Uterus (tissue), 4 donors: ENCODE measurements around the gene SRBD1. TPM values are rescaled to one million over a fixed set of nuclear protein-coding genes. Genes with fewer than 3 reads are reported as not detected.
A peak's percentile ranks its signal among the peaks of the same experiment; 100 is the strongest.

Experiments used
- DNase-seq, 2 donors: peaks; one replicate each; pipeline ENCODE4 v3.0.0-alpha.2; 2019 to 2020
- H3K27ac ChIP-seq, 2 donors: fragments of 200-600 bp; sonication (generic); 1 replicate in 1 of 2; 2 replicates in 1 of 2; pipeline ENCODE4 v1.5.1; 2016 to 2018
- H3K27me3 ChIP-seq, 2 donors: fragments of 200-600 bp; sonication (generic); one replicate each; pipeline ENCODE4 v1.5.1; 2018 to 2019; ENCODE audit warnings: control low read depth in 1 of 2
- H3K36me3 ChIP-seq, 2 donors: fragments of 200-600 bp; sonication (generic); one replicate each; pipeline ENCODE4 v1.5.1; 2019; ENCODE audit warnings: control low read depth in 1 of 2
- H3K4me1 ChIP-seq, 2 donors: fragments of 200-600 bp; sonication (generic); one replicate each; pipeline ENCODE4 v1.5.1; 2018 to 2019; ENCODE audit warnings: control low read depth in 1 of 2
- H3K4me3 ChIP-seq, 2 donors: fragments of 200-600 bp; sonication (generic); 1 replicate in 1 of 2; 2 replicates in 1 of 2; pipeline ENCODE4 v1.5.1; 2018 to 2019; ENCODE audit warnings: mild to moderate bottlenecking in 1 of 2
- H3K9me3 ChIP-seq, 2 donors: fragments of 200-600 bp; sonication (generic); one replicate each; pipeline ENCODE4 v1.5.1; 2019; ENCODE audit warnings: control low read depth in 1 of 2
- POLR2A ChIP-seq, 2 donors: fragments of 450-650 bp; IDR thresholded peaks; one replicate each; pipeline ENCODE4 v1.6.1; 2016; ENCODE audit warnings: antibody characterized with exemption in 2 of 2, mild to moderate bottlenecking in 1 of 2, moderate library complexity in 1 of 2
- intact Hi-C: fragments of 100-400 bp; cut with DNase I; formaldehyde crosslinking; loops from one replicate; pipeline ENCODE4 v1.15.1; 2023; ENCODE audit warnings: low total_unique reads
- total RNA-seq, 4 donors: library from RNA; depleted of rRNA in 3 of 4; stranded (reverse); fragments of >200 nt in 3 of 4; gene quantifications; one replicate each; pipeline versions ENCODE4 v1.1.0 to v1.2.4, GENCODE V29; 2014 to 2023
- TF ChIP-seq, protein P1 (sequence below), 4 experiments: fragments of 200-600 bp in 2 of 4; fragments of 450-650 bp in 2 of 4; sonication (generic) in 2 of 4; IDR thresholded peaks; one replicate each; pipeline ENCODE4 v1.5.1; 2016 to 2019; ENCODE audit warnings: antibody characterized with exemption in 4 of 4, mild to moderate bottlenecking in 2 of 4, moderate library complexity in 1 of 4
- donor health status: DM: yes; HTN: yes; CAD: no.

Gene SRBD1
- total RNA-seq, 4 donors from 2014 or later = 13.1 to 65.8 (median 34.0) TPM

DNA sequence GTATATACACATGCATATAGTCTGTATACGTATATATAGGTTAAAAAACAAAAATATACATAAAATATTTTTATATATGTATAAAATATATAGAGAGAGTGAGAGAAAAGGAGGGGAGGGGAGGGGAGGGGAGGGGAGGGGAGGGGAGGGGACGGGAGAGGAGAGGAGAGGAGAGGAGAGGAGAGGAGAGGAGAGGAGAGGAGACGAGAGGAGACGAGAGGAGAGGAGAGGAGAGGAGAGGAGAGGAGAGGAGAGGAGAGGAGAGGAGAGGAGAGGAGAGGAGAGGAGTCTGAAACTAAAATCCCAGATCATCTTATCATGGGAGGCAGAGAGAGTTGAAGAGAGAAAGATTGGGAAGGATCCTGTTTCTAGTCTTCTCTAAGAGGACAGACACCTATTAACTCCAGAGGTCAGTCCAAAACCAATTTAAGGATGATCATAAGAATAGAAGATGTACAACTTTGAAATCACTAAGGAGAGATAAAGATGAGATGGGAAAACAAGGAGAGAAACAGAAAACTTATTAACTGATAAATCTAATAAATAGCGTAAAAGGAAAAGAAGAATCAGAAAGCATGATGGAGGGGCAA lies 195.4 kb downstream of the SRBD1 start:
- Histone ChIP-seq H3K9me3 (no peaks in the 10 kb centered on the region), H3K27me3 (no peaks in the 10 kb centered on the region), H3K4me1 (peaks cover 0 to 11% of the 10 kb centered on the region in 2 donors), H3K4me3 (no peak overlapping the region), H3K27ac (no peak overlapping the region), H3K36me3 (no peaks in the 10 kb centered on the region)
- intact Hi-C loops = no loop called here
- DNase-seq = no peak
- TF ChIP-seq POLR2A (IDR thresholded peaks at IDR 0.05) = no peak
- TF ChIP-seq, protein P1, sequence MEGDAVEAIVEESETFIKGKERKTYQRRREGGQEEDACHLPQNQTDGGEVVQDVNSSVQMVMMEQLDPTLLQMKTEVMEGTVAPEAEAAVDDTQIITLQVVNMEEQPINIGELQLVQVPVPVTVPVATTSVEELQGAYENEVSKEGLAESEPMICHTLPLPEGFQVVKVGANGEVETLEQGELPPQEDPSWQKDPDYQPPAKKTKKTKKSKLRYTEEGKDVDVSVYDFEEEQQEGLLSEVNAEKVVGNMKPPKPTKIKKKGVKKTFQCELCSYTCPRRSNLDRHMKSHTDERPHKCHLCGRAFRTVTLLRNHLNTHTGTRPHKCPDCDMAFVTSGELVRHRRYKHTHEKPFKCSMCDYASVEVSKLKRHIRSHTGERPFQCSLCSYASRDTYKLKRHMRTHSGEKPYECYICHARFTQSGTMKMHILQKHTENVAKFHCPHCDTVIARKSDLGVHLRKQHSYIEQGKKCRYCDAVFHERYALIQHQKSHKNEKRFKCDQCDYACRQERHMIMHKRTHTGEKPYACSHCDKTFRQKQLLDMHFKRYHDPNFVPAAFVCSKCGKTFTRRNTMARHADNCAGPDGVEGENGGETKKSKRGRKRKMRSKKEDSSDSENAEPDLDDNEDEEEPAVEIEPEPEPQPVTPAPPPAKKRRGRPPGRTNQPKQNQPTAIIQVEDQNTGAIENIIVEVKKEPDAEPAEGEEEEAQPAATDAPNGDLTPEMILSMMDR (IDR thresholded peaks at IDR 0.05) = no peak

DNA sequence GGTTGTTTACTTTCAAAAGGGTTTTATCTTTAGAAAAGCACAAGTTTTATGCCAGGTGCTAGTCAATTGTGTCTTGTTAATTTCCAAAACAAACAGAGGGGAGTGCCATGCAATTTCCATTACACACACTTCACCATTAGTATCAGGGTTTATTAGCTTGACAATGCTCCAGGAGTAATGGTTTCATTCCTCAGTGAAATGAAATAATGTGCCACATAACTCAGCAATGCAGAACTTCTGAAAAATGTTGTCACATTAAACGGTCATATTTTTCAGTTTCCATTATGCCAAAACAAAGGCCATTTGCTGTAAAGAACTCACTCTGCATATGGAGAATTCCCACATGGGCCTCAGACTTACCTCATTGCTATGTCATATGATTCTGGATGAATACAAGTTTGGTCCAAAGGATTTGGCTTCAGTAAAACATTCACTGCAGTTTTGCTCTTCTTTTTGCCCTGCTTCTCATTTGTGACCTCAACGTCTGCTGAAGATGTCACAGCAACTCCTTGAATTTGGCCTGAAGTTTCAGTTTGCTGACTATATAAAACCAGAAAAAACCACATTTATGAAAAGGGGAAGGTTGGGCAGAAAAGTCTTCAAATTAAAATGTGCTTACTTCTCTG lies 198.2 kb downstream of the SRBD1 start:
- H3K27ac ChIP-seq = peak overlapping the region; percentile 50 to 84
- intact Hi-C loops = no loop called here
- DNase-seq = no peak
- no peak for TF ChIP-seq POLR2A (IDR thresholded peaks at IDR 0.05)
- TF ChIP-seq, protein P1 (IDR thresholded peaks at IDR 0.05) = no peak
- no peaks in the 10 kb centered on the region for H3K36me3 ChIP-seq
- H3K9me3 ChIP-seq = no peaks in the 10 kb centered on the region
- H3K4me3 ChIP-seq = no peak overlapping the region
- no peaks in the 10 kb centered on the region for H3K27me3 ChIP-seq
- H3K4me1 ChIP-seq = peaks cover 0 to 11% of the 10 kb centered on the region in 2 donors

DNA sequence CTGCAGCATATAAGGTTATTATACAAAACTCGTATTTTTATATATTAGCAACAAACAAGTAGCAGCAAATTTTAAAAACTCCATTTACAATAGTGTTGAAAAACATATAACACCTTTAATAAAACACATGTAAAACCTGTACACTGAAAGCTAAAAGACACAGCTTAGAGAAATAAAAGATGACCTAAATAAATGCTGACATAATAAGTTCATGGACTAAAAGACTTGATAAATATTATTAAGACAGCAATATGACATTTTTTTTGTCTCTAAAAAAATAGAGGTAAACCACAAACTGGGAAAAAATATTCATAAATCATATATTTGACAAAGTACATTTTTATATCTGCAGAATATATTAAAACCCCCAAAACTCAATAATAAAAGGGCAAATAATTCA lies 201.4 kb downstream of the SRBD1 start:
- TF ChIP-seq, protein P1 (IDR thresholded peaks at IDR 0.05) = no peak
- TF ChIP-seq POLR2A (IDR thresholded peaks at IDR 0.05) = no peak

DNA sequence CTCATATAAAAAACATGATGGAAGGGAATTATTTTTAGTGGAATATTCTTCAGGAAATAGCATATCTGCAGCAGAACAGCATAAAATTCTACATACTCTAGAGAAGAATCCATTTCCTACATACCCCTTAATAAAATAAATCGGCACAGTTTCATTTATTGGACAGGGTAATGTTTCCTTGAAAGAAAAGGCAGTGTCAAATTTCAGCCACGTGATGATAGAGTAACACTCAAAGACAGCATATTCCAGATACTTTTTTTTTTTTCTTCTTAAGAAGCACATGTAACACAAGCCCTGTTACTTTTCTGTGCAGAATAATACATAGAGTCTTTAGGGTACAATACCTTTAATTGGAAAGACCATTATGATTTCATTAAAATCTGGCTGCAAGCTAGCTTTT lies 204.4 kb downstream of the SRBD1 start:
- no peak for DNase-seq
- intact Hi-C loops = no loop called here
- TF ChIP-seq POLR2A (IDR thresholded peaks at IDR 0.05) = no peak
- TF ChIP-seq, protein P1 (IDR thresholded peaks at IDR 0.05) = no peak

More for the DNA sequence above, 201.4 kb downstream of the SRBD1 start:
- Histone ChIP-seq H3K4me1 (peaks cover 0 to 16% of the 10 kb centered on the region in 2 donors), H3K4me3 (no peak overlapping the region), H3K36me3 (no peaks in the 10 kb centered on the region), H3K9me3 (no peaks in the 10 kb centered on the region), H3K27ac (no peak overlapping the region), H3K27me3 (no peaks in the 10 kb centered on the region)
- no peak for DNase-seq
- intact Hi-C loops = no loop called here

DNA sequence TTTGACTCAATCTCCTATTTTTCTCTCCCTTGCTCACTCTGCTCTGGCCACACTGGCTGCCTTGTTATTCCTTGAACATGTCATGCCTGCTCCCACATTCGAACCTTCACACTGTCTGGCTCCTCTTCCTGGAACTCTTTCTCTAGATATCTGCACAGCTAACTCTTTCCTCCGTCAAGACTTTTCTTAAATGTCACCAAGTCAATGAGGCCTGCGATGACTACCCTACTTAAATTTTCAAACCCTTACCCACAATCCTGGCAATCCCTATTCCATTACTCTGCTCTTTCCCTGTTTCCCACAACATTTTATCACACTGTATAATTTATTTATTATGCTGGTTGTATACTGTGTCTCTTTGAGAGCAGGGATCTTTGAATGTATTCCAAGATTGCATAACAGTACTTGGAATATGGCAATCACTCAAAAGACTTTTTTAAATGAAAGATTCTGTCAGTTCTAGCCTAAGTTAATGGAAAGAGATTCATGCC lies 206.2 kb downstream of the SRBD1 start:
- no peak for DNase-seq
- intact Hi-C loops = no loop called here

More for the DNA sequence above, 204.4 kb downstream of the SRBD1 start:
- H3K36me3 ChIP-seq = no peaks in the 10 kb centered on the region
- no peaks in the 10 kb centered on the region for H3K9me3 ChIP-seq
- H3K27me3 ChIP-seq = no peaks in the 10 kb centered on the region
- H3K4me1 ChIP-seq = peaks cover 0 to 6% of the 10 kb centered on the region in 2 donors
- H3K4me3 ChIP-seq = no peak overlapping the region
- peak overlapping the region in 1 of 2 donors; percentile 6 for H3K27ac ChIP-seq

More for the DNA sequence above, 206.2 kb downstream of the SRBD1 start:
- no peaks in the 10 kb centered on the region for H3K9me3 ChIP-seq
- no peaks in the 10 kb centered on the region for H3K36me3 ChIP-seq
- peak overlapping the region; percentile 21 to 35 for H3K27ac ChIP-seq
- H3K4me3 ChIP-seq = no peak overlapping the region
- H3K27me3 ChIP-seq = no peaks in the 10 kb centered on the region
- TF ChIP-seq POLR2A (IDR thresholded peaks at IDR 0.05) = no peak
- TF ChIP-seq, protein P1 (IDR thresholded peaks at IDR 0.05) = no peak
- peaks cover 0 to 6% of the 10 kb centered on the region in 2 donors for H3K4me1 ChIP-seq
